Fibroblast of skin of left biceps (primary cell): ENCODE data around the gene ZBTB1.
"Not testable (repeated sequence)": the region's sequence is repeated elsewhere in the genome, so short reads cannot be mapped to it uniquely, and the experiment has no call there.

Experiments
- DNase-seq, 2 experiments: peaks; one replicate each; pipeline ENCODE4 v3.0.0-alpha.2; 2013; ENCODE audit warnings: low read depth in 2 of 2

ZBTB1 gene

DNA sequence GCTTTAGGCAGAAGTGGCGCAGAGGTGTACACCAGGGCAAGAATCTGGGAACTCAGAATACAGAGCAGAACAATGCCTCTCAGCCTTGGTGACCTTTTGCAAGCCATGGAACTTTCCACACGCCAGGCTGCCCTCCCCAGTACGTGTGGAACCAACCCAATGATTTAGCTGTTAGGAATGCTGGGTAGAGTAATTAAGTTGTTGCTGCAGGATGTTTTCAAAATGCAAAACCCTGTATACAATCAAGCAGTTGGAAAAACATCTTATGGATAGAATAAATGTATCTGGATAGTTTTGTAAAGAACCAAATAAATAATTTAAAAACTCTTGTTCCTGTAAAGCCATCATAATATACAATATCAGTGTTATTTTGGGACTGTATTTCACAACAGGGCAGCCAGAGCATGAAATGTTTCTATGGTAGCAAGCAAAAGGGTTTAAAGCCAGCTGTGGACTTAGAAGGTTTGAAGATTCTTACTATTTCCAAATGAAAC, 64.6 kb downstream of the ZBTB1 start:
- DNase-seq, result no peak

DNA sequence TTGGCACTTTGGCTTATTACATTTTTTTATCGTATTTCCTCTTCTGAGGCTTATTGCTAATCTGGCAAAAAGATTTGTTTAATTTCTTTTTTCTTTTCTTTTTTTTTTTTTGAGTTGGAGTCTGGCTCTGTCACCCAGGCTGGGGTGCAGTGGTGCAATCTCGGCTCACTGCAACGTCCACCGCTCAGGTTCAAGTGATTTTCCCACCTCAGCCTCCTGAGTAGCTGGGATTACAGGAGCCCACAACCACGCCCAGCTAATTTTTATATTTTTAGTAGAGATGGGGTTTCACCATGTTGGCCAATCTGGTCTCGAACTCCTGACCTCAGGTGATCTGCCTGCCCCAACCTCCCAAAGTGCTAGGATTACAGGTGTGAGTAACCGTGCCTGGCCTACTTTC, 65.1 kb downstream of the ZBTB1 start:
- DNase-seq, result not testable (repeated sequence)

- no peak for DNase-seq
Observed at GRCh38 chr14:64572386-64573104, 68.0 kb downstream of the ZBTB1 start.

DNA sequence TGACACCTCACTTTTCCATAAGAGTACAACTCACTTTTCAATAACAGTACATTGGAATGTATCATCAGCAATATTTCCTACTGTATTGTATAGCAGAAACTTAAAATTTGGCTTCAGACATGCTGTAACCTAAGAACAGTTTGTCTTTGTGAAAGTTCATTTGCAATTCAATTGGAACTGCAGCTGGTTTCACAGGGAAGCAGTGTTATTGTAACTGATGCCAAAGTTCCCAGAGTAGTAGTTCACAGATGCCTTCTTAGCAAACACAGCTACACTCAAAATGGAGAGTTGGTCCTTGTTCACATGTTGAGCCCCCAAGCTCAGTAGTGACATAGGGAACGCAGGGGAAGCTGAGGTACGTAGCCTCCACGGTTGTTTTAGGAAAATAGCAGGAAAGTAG, 68.5 kb downstream of the ZBTB1 start:
- DNase-seq, result no peak
